ENCODE measurements around the gene PTGER1.
A peak's percentile ranks its signal among the peaks of the same experiment; 100 is the strongest.

Gene PTGER1

DNA sequence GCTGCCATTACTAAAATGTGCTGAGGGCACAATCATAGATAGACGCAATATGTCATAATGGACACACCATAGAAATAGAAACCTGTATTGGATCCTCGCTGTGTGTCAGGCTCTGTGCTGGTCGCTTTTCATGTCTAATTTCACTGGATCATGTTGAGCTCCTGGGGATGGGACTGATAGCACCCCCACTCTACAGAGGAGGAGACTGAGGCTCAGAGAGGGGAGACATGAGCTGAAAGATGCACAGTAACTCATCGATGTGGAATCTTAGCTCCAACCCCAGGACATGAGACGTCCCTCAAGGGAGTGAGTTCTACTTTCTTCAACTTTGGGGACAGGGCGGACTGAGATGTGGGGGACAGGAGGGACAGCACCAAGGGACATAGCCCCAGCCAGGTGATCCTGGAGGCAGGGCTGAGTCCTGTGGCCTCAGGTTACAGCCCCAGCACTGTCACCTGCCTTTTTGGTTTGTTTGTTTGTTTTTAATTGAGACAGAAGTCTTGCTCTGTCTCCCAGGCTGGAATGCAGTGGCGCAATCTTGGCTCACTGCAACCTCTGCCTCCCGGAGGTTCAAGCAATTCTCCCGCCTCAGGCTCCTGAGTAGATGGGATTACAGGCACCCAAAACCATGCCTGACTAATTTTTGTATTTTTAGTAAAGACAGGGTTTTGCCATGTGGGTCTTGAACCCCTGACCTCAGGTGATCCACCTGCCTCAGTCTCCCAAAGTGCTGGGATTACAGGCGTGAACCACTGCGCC, 27.4 kb upstream of the PTGER1 start:
- DNase-seq, result no peak

DNA sequence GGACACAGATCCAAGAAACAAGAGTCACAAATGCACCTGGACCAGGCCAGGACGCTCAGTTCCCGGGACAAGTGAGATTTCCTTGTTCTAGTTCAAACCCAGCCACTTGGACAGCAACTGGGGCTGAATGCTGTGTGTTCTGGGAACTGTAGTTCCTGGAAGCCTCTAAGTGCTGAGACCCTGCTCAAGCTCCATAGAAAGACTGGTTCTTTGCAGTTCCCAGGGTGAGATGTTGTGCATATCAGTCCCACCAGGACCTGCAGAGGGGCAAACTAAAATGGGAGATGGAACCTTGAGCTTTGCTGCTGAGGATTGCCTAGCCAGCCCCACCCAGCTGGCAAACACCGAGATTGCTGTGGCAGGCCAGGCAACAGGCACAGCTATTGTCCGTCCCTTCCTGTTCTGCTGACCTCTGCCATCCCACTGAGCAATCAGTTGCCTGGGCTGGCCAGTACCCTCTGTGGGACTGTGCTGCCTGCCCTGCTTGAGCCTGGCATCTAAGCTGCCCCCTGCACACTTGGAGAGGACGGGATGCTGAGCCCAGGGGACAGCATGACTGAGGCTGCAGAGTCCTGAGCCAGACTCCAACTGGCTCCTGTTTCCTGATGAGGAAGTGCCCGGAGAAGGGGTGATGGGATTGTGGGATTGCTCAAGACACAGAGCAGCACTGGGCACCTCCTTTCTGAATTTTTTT, 22.2 kb upstream of the PTGER1 start:
- no peak for DNase-seq

DNA sequence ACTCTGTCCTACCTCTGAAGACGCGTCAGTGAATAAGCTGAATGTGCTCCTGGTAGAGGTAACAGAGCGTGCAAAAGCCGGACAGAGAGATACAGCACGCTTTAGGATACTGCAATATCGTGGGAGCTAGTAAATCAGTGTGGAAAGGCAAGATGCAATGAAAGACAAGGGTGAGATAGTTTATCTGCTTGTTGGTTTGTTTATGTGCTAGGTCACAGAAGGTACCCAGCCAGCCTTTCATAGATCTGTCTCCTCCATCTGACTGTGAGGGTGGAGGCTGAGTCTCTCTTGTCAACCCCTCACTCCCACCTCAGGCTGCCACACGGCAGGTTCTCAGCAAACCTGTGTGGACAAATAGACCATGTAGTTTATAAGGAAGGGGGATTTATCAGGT, 21.7 kb upstream of the PTGER1 start:
- no peak for DNase-seq

DNA sequence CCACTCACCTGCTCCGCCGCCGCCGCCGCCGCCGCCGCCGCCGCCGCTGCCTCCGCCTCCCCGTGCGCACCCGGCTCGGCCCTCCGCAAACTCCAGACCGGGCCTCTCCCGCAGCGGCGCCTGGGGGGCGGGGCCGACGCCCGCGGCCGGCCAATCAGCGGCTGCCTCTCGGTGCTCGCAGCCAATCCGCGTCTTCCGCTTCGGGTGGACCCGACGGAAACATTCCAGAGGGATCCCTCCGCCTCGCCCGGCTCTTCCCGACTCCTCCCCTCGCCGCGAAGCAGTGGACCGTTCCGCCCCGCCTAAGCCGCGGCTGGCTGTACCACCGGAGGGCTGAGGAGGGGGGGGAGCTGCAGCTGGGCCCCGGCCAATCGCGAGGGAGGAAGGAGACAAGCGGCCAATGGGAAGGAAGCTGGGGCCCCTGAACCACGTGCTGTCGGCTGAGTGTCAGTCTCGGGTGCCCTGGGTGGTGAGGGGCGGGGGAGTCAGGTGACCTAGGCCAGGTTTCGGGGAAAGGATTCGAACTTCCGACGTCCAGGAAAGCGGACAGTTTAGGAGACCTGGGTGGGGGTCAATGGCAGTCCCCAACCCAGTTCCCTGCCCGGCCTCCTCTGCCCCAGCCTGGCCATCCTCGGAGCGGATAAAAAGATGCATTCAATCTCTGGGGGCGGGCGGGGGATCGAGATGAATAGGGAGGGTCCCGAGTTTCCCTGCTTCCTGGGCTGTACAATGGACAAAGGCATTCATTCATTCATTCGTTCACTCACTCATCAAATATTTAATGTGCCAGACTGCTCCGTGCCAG, 21.1 kb upstream of the PTGER1 start, which contains the start of gene GIPC1:
TSS of gene GIPC1 (minus strand) at position 99 of the 805 bp plus-strand sequence. CDS start 13,151 bp downstream, outside the sequence.
- peak; percentile 71 to 74 for DNase-seq

DNA sequence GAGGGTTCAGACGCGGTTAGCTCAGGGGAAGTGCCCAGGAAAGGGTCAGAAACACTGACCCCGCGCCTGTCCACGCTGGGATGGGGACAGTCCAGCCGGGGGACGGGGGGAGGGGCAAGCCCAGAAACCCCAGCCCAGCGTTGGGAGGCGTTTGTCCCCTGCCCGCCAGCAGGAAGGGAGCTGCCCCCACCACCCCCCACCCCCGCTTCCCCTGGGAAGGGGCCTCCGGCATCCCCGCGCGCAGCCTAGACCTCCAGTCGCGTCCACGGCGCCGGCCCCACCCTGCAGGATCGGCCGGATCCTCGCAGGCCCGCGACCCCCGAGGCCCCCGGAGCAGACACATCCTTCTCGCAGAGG, 20.5 kb upstream of the PTGER1 start:
- no peak for DNase-seq

DNA sequence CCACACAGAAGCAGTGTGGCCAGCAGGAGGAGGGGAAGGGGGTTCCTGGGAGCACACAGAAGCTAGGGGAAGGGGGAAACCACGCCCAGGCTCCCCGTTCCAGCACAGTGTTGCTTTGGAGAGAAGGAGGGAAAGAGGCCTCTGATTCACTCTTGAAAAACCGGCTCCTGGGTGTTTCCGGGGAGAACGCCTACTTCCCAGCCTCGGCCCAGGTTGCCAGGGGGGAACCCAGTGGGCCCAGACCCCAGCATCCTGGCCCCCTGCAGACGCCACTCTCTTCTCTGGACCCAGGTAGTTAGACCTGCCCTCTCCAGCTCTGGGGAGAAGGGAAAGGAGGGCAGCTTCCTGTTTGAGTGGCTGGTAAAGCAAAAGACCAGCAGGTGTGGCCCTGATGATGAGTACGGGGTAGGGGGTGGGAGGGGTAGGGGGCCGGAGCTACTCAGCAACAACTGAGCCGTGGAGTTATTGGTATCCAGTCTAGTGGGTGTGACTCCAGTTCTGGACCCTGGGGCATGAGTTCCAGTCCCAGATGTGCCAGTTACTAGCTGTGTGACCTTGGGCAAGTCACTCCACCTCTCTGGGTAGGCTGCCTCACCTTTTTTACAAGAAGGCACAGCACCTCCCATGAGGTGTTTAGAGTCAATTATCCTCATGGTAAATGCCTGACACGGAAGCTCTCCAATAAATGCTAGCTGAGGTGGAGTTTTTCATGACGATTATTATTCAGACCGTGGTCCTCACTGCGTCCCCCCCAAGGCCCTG, 19.9 kb upstream of the PTGER1 start:
- no peak for DNase-seq

DNA sequence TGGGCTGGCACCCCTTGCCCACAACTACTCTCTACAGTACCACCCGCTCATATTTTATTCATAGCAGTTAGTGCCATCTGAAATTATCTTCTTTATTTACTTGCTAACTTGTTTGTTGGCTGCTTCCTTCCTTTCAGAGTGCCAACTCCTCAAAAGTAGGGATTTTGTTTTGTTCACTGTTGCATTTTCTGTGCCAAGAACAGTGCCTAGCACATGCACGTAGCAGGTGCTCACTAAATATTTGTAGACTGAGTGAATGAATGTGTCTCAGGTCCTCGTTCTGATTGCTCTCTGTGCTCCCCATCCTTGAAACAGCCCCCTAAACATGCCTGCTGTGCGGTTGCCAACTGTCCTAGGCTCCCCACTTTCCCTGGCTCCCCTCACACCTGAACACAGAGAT, 19.3 kb upstream of the PTGER1 start:
- DNase-seq, result no peak

DNA sequence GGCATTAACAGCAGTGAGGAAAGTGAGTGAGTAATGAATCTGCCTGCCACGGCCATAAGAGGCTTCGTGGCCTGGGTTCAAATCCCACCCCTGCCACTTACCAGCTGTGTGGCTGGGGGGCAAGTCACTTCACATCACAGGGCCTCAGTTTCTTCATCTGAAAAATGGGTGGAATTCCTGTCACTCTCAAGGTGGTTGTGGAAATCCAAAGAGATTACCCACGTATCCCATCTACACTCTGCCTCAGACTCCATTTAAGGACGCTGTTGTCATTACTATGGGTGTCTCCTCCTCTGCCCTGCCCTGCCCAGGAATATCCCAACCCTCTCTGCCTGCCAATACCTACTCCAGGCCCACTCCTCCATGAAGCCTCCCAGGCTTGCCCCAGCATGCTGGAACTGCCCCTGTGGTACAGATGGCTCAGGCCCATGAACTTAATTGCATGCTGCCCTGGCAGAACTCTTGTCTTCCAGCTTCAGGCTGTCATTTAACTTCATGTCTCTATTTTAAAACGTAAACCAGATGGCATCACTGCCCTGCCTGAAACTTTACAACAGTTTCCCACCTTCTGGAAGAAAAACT, 17.7 kb upstream of the PTGER1 start:
- DNase-seq, result no peak

DNA sequence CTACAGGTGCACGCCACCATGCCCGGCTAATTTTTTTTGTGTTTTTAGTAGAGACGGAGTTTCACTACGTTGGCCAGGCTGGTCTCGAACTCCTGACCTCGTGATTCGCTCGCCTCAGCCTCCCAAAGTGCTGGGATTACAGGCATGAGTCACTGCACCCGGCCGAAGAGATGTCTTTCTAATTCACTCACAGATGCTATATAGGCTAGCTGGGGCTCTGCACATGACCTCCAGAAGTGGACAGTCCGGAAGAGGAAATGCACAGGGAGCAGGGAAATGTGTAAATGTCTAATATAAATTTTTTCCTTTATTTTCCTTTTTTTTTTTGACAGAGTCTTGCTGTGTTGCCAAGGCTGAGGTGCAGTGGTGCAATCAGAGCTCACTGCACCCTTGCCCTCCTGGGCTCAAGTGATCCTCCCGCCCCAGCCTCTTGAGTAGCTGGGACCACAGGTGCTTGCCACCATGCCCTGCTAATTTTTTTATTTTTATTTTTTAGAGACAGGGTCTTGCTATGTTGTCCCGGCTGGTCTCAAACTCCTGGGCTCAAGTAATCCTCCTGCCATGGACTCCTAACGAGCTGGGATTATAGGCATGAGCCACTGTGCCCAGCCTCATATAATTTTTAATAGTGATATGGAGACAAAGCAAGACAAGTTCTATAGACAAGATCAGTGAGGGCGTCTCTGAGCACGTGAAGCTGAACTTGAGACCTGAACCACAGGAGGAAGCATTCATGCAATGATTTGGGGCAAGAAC, 12.4 kb upstream of the PTGER1 start:
- DNase-seq, result no peak

DNA sequence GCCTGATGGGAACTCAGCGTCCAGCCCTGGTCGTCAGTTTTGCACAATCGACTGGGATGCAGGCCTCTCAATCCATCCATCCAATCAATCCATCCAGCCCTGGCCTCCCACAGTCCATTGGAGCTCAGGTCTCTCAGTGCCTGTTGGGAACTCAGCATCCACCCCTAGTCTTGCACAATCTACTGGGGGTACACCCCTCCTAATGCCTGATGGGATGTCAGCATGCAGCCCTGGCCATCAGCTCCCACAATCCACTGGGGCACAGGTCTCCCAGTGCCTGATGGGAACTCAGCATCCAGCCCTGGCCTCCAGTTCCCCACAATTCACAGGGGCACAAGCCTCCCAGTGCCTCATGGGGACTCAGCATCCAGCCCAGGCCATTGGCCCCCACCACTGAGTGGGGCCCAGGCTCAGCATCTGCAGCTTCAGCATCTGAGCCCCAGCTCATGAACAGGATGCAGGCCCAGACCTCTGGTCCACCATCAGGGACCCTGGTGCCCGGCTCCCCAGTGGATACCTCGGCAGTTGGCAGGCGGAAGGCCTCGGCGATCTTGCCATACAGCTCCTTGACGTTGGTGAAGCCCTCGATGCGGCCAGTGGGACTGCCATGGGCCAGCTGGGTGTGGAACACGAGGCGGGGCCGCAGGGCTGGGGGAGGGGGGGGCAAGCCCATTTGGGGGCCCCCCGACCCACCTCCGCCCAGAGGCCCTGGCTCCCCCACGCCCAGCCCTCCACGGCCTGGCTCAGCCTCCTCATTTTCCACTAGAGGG, 7.2 kb upstream of the PTGER1 start:
- DNase-seq, result no peak

DNA sequence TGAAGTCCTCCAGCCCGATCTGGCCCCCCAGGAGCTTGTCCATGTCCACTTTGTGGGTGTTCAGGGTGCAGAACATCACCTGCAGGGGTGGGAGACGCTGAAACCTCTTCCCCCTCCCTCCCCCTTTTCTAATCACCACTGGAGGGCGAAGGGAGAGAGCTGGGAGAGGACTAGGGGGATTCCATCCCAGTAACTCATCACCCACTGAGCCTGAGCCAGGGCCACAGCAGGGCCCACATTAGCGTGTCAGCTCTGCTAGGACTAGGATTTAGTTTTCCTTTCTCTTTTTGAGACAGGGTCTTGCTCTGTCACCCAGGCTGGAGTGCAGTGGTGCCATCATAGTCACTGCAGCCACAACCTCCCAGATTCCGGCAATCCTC, 5.5 kb upstream of the PTGER1 start:
- DNase-seq, result no peak

DNA sequence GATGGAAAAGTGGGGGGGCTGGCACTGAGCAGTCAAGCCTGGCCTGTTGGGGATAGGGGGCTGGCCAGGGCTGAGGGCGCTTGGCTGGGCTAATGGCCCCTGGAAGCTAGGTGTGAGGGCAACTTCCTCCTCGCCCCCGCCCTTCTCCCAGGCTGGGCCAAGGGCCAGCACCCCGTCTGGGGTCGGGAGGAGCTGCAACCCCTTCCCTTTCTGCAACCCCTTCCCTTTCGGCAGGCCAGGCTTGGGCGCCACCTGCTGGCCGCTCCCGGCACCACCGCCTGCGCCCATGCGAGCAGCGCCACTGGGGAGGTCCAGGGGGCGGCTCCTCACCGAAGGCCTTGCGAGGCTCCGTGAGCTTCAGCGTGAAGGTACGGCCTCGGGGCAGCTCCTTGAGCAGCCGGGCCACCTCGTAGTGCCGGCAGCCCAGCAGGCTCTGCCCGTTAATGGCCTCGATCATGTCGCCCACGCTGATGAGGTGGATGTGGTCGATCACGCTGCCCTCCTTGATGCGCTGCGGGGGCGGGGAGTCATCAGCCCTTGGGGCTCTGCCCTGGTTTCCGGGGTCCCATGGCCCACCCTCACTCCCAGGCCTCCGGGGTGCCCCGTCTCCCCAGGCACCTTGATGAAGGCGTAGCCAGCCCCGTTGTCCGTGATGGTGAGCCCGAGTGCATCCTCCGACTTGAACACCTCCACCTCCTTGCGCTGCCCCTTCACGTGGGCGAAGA, 5.0 kb upstream of the PTGER1 start:
- peak; percentile 55 to 59 for DNase-seq

DNA sequence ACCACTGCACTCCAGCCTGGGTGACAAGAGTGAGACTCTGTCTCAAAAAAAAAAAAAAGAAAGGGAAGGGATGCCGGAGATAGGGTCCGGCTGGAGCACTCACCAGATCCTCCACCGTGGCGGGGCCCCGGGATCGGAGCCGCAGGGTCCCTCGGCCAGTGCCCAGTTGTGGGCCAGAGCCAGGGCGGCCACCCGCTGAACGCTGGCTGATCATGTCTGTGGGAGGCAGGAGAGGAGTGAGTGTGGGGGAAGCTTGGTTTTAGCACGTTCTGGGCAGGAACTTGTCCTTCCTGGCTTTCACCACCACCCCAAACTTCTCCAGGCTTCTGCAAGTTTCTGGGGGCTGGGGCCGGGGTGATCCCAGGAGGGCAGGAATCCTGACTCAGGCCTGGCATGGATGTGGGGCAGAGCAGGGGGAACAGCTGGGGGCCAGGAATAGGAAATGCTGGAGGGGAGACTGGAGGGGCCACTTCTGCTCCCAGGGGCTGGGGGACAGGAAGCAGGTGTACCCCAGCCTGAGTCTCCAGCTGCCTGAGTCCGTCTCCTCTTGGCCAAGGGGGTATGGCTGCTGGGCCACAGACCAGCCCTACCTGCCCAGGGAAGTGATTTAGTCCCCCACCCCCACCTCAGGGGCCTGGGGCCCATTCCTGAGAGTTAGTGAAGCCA, 4.3 kb upstream of the PTGER1 start:
- DNase-seq, result no peak

DNA sequence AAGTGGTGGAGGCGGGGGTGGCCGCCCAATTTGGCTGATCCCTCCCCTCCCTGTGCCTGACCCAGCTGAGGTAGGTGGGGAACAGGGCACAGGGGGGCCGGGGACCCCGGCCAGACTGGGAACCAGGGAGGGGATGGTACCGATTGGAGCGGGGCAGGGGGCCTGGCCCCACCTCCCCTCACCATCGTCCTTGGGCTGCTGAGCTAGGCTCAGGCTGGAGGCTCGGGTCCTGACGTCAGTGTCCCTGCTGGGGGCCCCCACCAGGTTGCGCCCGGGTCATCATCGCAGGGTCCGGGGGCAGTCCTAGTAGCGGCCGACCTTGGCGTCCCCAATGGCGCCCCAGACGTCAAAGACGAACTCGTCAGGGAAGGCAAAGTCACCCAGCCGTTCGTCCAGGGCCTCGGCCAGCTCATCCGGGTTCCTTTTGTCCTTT, 3.0 kb upstream of the PTGER1 start:
- DNase-seq, result no peak

DNA sequence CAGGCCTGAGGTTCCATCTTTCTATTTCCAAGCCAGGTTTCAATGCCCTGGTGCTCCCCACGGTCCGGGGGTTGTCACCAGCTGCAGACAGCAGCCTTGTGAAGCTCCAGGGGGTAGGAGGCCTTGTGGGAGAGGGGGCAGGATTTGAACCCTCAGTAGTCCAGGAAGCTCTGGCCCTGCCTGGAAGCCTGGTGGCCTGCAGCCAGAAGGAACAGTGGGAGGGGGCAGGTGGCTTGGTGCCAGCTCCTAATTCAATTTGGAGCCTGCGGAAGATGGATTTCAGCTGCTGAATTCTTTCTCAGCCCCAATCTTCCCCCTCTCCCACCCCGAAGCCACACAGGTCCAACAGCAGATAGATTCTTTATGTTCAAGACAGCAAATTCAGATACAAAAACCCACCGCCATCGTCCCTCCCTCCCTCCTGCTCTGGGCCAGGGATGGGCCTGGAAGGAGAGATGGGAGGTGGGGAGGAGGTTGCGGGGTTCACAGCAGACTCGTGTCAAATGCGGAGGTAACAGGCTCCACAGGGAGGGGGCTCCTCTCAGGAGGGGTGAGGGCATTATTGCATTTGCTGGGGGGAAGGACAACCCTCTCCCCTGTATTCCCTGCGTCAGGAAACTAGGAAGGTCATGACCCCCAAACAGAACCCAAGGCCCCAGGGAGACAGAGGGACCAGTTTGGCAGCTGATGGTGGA, 2.4 kb upstream of the PTGER1 start:
- DNase-seq, result no peak

DNA sequence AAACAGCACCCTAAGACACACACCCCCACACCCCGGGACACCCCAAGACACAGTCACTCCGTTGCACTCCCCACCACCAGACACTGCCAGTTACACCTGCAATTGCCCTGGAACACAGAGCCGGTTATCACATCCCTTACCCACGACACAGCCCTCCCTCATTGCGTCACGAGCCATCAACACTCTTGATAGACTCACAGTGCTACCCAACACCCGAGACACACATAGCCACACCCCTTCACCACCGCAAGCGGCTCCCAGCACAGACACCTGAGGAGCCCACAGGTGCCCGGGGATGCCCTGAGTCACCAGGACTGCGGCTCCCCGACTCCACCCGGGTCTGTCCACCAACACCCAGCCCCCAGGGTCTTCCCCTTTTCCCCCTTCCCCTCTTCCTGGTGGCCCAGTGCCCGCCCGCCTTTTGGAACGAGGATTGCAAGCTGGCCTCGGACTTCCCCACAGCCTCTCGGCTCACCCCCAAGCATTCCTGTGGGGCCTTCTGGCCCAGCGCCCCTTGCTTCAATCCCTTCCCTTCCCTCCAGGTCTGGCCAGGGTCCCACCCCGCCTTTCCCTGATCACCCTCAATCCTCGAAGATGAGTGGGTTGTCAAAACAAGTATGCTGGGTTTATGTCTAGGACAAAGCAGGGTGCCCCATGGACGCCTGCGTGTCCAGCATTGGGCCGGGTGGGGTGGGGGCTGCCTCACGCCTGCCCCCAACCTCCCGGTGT, 1.7 kb upstream of the PTGER1 start:
- DNase-seq, result no peak

DNA sequence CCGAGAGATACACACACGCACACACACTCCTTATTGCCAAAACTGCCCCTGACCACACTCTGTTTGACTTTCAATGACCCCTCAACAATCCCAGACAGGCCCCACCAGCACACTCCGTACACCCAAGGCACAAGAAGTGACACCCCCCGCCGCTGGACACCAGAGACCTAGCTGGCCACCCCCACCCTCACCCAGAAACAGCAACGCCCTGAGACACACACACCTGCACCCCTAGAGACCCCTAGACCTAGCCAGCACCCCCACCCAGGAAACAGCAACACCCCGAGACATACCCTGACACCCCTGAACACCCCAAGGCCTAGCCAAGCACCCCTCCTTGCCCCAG, 1.1 kb upstream of the PTGER1 start:
- no peak for DNase-seq

DNA sequence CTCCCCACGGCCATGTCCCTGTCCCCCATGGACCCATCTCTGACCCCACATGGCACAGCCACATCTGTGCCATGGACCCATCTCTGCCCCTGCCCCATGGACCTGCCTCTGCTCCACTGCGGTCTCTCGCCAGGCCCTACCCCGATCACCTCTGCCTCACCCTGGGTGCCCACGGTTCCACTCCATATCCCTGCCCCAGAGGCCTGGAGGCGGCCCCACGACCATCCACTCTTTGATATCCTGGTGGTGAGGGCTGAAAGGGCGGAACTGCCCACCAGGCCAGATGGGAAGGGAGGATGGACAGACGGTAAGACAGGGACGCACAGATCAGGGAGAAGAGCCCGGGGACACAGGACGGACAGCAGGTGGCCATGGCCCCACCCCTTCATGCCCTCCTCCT, 327 bp downstream of the PTGER1 start:
- no peak for DNase-seq

Data from activated CD4-positive, alpha-beta T cell treated with anti-CD3 and anti-CD28 coated beads, Interleukin-2, amount 50 U/mL, for 4 hours (primary cell).